IPS-15b (cell line): Measurements from ENCODE around the gene SH3RF1.

Experiments
- H3K27me3 ChIP-seq: one replicate; pipeline ENCODE4 v1.6.1; 2013; ENCODE audit warnings: low read length; ENCODE audit not compliant: control insufficient read depth, insufficient read depth
- H3K36me3 ChIP-seq: one replicate; pipeline ENCODE4 v1.6.1; 2013; ENCODE audit warnings: low read length; ENCODE audit not compliant: control insufficient read depth, insufficient read depth
- H3K4me1 ChIP-seq: one replicate; pipeline ENCODE4 v1.6.1; 2013; ENCODE audit warnings: mild to moderate bottlenecking, low read length; ENCODE audit not compliant: control insufficient read depth, insufficient read depth
- H3K4me3 ChIP-seq: one replicate; pipeline ENCODE4 v1.5.1; 2013; ENCODE audit warnings: low read depth, low read length
- H3K9ac ChIP-seq: one replicate; pipeline ENCODE4 v1.6.1; 2013; ENCODE audit warnings: low read depth, mild to moderate bottlenecking, low read length
- H3K9me3 ChIP-seq: one replicate; pipeline ENCODE4 v1.6.1; 2013; ENCODE audit warnings: mild to moderate bottlenecking, low read length; ENCODE audit not compliant: control insufficient read depth, insufficient read depth

SH3RF1 gene

DNA sequence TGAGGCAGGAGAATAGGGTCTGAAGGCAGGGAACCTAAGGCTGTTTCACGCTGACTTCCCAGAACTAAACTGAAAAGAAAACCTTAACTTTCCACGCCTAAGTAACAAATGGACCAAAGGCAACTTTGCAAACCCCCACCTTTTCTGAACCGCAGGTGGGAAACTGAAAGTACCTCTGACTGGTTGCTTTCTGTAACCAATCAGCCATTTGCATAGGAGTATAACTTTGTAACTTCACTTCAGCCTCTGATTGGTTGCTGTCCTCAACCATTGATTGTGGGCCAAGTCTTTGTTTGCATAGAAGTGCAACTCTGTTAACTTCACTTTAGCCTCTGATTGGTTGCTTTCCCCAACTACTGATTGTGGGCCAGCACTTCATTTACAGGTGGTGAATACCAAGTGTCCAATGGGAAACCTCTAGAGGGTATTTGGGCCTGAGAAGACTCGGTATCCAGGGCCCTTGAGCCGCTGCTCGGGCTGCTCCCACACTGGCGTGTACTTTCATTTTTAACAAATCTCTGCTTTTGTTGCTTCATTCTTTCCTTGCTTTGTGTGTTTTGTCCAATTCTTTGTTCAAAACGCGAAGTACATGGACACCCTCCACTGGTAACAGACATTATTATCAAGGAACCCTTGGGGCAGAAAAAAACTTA, 139.1 kb downstream of the SH3RF1 start:
- no peak overlapping the region for H3K4me3 ChIP-seq
- no peaks in the 10 kb centered on the region for H3K9me3 ChIP-seq
- H3K36me3 ChIP-seq = no peaks in the 10 kb centered on the region
- no peak overlapping the region for H3K9ac ChIP-seq
- H3K4me1 ChIP-seq = no peaks in the 10 kb centered on the region
- H3K27me3 ChIP-seq = no peaks in the 10 kb centered on the region

DNA sequence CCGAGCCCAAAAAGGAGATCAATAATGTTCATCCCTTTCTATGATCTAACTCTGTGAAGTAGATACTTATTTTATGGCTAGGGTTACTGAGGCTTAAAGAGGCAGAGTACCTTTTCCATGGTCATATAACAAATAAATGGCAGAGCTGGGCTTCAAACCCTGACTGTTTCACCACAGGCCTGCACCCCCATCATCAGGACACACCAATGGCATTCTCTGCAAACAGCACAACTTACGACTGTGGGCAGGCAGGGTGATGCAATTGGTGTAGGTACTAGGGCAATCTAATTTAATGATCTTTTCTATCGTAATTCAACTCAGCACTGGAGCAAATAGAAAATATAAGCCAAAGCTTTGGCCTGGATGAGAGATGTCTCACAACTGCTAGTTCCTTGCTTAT, 141.9 kb downstream of the SH3RF1 start:
- Histone ChIP-seq H3K27me3 (no peaks in the 10 kb centered on the region), H3K4me3 (no peak overlapping the region), H3K9ac (no peak overlapping the region), H3K9me3 (no peaks in the 10 kb centered on the region), H3K4me1 (no peaks in the 10 kb centered on the region), H3K36me3 (no peaks in the 10 kb centered on the region)

DNA sequence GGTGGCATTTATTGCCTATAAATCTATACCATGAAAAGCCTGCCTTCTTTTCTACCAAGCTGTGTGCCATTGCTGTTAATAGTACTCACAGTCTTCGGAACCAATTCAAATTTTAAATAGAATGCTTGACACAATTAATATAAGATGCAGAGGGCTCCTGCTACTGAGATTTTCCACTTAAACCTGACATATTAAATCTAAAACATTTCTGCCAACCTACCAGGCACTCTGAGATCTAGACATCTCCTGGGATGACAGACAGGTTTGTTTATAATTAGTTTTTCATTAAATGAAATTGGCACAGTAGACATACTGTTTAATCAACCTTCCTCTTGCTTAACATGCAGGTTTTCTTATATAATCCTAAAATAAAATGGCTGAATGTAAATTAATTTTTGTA, 143.4 kb downstream of the SH3RF1 start:
- no peaks in the 10 kb centered on the region for H3K36me3 ChIP-seq
- no peaks in the 10 kb centered on the region for H3K4me1 ChIP-seq
- H3K27me3 ChIP-seq = no peaks in the 10 kb centered on the region
- no peaks in the 10 kb centered on the region for H3K9me3 ChIP-seq
- no peak overlapping the region for H3K4me3 ChIP-seq
- no peak overlapping the region for H3K9ac ChIP-seq

DNA sequence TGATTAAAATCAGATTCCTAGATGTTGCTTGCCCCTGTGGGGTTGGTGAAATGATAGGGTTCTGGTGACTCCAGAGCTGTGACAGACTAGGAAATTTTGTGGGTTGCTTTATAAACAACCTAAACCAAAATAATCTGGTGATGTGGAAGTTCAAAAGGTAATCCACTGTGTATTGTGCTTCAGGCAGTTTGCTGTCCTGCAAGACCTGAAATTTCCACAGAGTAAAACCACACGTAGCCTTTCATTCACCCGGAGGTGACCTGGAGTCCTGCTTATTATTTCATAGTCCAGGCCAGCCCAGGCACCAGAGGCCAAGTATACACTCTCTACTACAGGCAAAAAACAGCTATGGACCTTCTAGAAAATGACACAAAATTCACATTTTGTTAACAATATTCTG, 146.1 kb downstream of the SH3RF1 start:
- Histone ChIP-seq H3K9ac (no peak overlapping the region), H3K4me3 (no peak overlapping the region), H3K27me3 (no peaks in the 10 kb centered on the region), H3K36me3 (no peaks in the 10 kb centered on the region), H3K9me3 (no peaks in the 10 kb centered on the region), H3K4me1 (no peaks in the 10 kb centered on the region)

GRCh38 chr4:169122422-169122821, 148.3 kb downstream of the SH3RF1 start:
- H3K4me3 ChIP-seq = no peak overlapping the region
- H3K36me3 ChIP-seq = no peaks in the 10 kb centered on the region
- H3K27me3 ChIP-seq = no peaks in the 10 kb centered on the region
- H3K9me3 ChIP-seq = no peaks in the 10 kb centered on the region
- no peak overlapping the region for H3K9ac ChIP-seq
- no peaks in the 10 kb centered on the region for H3K4me1 ChIP-seq

DNA sequence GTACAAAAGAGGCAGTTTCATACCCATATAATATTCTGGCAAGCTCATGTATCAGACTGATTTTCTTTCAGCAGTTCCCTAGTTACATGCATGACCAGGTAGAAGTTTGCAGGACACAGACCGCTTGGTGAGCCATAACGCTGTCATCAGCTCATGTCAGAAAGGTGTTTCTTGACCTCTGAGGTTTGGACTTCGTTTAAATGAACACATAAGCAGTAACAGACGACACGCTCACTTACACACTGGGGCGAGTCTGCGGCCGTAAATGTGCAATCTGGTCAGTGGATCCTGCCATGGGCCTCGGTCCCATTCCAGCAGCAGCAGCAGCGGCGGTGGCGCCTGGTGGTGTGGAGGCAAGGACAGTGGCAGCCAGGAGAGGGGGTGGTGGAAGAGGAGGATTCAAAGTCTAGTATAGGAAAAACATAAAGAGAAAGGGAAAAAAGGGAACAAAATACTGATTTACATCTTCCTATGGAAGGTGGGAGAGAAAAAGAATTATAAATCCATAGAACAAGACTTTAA, 148.8 kb downstream of the SH3RF1 start:
- Histone ChIP-seq H3K27me3 (no peaks in the 10 kb centered on the region), H3K9ac (no peak overlapping the region), H3K4me3 (no peak overlapping the region), H3K9me3 (no peaks in the 10 kb centered on the region), H3K36me3 (no peaks in the 10 kb centered on the region), H3K4me1 (no peaks in the 10 kb centered on the region)

DNA sequence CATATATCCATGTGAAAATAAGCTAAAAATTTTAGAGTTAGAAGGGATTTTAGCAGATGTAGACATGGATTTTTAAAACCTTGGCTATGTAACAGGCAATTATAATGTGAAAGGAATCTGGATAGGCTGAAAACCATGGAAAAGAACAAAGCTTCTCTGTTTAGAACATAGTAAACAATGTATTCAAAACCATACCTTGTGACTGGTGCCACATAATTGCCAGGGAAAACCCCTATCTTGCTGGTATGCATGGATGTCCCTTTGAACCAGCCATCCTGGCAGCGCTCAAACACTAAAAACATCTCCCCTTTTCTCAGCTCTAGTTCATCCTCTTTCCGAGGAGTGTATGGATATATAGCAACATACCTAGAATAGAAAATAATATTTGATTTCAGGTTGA, 150.1 kb downstream of the SH3RF1 start:
- Histone ChIP-seq H3K36me3 (no peaks in the 10 kb centered on the region), H3K9me3 (no peaks in the 10 kb centered on the region), H3K4me1 (no peaks in the 10 kb centered on the region), H3K4me3 (no peak overlapping the region), H3K9ac (no peak overlapping the region), H3K27me3 (no peaks in the 10 kb centered on the region)

DNA sequence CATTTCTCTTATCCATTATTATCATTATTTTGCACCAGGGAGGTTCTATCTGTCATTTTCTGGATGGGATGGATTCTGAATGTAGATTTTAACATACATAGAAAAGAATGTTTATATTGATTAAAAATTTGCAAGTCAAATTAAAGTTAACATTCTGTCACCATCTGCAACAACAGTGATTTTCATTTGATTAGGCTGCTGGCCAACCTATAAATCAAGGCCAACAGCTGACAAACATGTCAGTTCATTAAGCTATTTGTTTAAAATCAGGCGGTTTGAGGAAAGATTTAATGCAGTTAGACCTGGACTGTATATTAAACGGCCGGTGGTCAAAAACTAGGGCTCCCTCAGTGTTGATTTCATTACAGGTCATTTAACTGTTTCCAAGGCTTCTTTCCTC, 151.2 kb downstream of the SH3RF1 start:
- no peak overlapping the region for H3K4me3 ChIP-seq
- H3K9me3 ChIP-seq = no peaks in the 10 kb centered on the region

GRCh38 chr4:169117591-169118081, 153.1 kb downstream of the SH3RF1 start:
- Histone ChIP-seq H3K4me1 (peaks cover under 1% of the 10 kb centered on the region), H3K9ac (no peak overlapping the region), H3K36me3 (no peaks in the 10 kb centered on the region), H3K27me3 (no peaks in the 10 kb centered on the region), H3K4me3 (no peak overlapping the region), H3K9me3 (no peaks in the 10 kb centered on the region)

More for the DNA sequence above, 151.2 kb downstream of the SH3RF1 start:
- H3K27me3 ChIP-seq = no peaks in the 10 kb centered on the region
- no peaks in the 10 kb centered on the region for H3K36me3 ChIP-seq
- no peaks in the 10 kb centered on the region for H3K4me1 ChIP-seq
- H3K9ac ChIP-seq = no peak overlapping the region

DNA sequence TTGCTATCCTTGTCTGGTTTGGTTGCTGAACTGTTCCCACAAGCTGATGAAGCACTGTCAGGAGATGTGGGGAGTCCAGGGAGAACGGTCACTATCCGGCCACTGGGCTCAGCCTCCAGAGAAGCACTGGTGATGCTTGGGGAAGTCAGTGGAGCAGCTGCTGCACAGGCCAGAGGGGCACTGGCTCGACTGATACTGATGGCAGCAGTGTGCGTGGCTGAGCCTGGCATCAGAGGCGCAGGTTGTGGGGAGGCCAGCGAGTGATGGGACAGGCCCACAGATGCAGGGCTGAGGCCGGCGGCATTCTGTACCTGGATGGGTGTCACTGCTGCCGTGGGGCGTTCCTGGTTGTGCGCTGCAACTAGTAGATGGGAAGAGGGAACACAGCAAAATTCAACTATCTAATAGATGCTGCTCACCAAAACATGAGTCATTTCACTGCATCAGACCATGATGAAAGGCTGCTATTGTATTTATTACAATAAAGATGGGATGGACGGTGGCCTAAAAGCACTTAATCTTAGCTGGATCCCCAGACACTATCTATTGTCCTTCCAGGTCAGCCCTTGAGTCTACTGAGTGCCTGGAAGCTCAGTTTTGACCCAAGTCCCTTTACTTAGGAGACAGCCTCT, 154.4 kb downstream of the SH3RF1 start:
- no peaks in the 10 kb centered on the region for H3K27me3 ChIP-seq
- no peaks in the 10 kb centered on the region for H3K36me3 ChIP-seq
- peaks cover 4% of the 10 kb centered on the region for H3K4me1 ChIP-seq
- H3K9me3 ChIP-seq = no peaks in the 10 kb centered on the region
- no peak overlapping the region for H3K4me3 ChIP-seq
- no peak overlapping the region for H3K9ac ChIP-seq

DNA sequence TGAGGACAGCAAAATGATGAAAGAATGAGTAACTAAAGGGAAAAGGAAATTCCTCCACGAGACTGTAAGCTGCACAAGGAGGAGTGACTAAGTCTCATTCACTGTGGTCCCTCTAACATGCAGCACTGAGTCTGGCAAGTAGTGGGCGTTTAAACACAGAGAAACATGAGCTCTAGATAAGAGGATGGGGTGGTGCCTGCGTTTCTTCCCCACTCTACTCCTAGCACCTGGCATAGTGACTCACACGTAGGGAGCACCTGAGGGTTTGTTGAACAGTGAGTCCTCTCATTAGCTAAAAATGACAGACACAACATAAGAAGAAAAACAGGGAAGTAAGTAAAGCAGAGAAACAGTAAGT, 154.9 kb downstream of the SH3RF1 start:
- H3K27me3 ChIP-seq = no peaks in the 10 kb centered on the region
- H3K9ac ChIP-seq = no peak overlapping the region
- no peaks in the 10 kb centered on the region for H3K9me3 ChIP-seq
- no peak overlapping the region for H3K4me3 ChIP-seq
- H3K36me3 ChIP-seq = no peaks in the 10 kb centered on the region
- H3K4me1 ChIP-seq = peaks cover 4% of the 10 kb centered on the region
